Hepatic stellate cell (primary cell): Measurements from ENCODE around the gene ITSN1.
"Not testable (repeated sequence)": the region's sequence is repeated elsewhere in the genome, so short reads cannot be mapped to it uniquely, and the experiment has no call there.

Experiments used
- DNase-seq: peaks from one replicate; pipeline ENCODE4 v3.0.0; 2011; ENCODE audit warnings: low spot score

Gene ITSN1

GRCh38 chr21:33682992-33683627 is 40.8 kb downstream of the ITSN1 start:
- DNase-seq, result peak; percentile 51

GRCh38 chr21:33684068-33684467 is 41.8 kb downstream of the ITSN1 start:
- DNase-seq, result no peak

- DNase-seq, result no peak
These were observed 42.7 kb downstream of the ITSN1 start for GRCh38 chr21:33684923-33685560.

GRCh38 chr21:33685613-33686197 is 43.4 kb downstream of the ITSN1 start:
- no peak for DNase-seq

GRCh38 chr21:33686386-33686785 is 44.1 kb downstream of the ITSN1 start:
- no peak for DNase-seq

GRCh38 chr21:33687634-33688033 is 45.3 kb downstream of the ITSN1 start:
- DNase-seq, result no peak

- no peak for DNase-seq
These were observed 46.1 kb downstream of the ITSN1 start for GRCh38 chr21:33688353-33688752.

- DNase-seq, result no peak
These were observed 48.6 kb downstream of the ITSN1 start for GRCh38 chr21:33690874-33691273.

- DNase-seq, result no peak
These were observed 49.8 kb downstream of the ITSN1 start for GRCh38 chr21:33691945-33692603.

- no peak for DNase-seq
These were observed 53.5 kb downstream of the ITSN1 start for GRCh38 chr21:33695813-33696212.

- no peak for DNase-seq
These were observed 54.2 kb downstream of the ITSN1 start for GRCh38 chr21:33696465-33696864.

GRCh38 chr21:33698087-33698860 is 56.0 kb downstream of the ITSN1 start:
- DNase-seq, result no peak

- DNase-seq, result no peak
These were observed 57.0 kb downstream of the ITSN1 start for GRCh38 chr21:33699277-33699676.

GRCh38 chr21:33700491-33700890 is 58.2 kb downstream of the ITSN1 start:
- DNase-seq, result no peak

GRCh38 chr21:33703750-33704606 is 61.7 kb downstream of the ITSN1 start:
- no peak for DNase-seq

GRCh38 chr21:33707846-33708245 is 65.5 kb downstream of the ITSN1 start:
- no peak for DNase-seq

- no peak for DNase-seq
These were observed 66.6 kb downstream of the ITSN1 start for GRCh38 chr21:33708874-33709273.

- DNase-seq, result no peak
These were observed 69.9 kb downstream of the ITSN1 start for GRCh38 chr21:33712022-33712803.

- DNase-seq, result no peak
These were observed 78.8 kb downstream of the ITSN1 start for GRCh38 chr21:33721081-33721480.

- DNase-seq, result not testable (repeated sequence)
These were observed 86.8 kb downstream of the ITSN1 start for GRCh38 chr21:33729139-33729538.

- no peak for DNase-seq
These were observed 87.3 kb downstream of the ITSN1 start for GRCh38 chr21:33729641-33730040.
